ENCODE results near the gene DARS1.

Gene DARS1

GRCh38 chr2:135948642-135949355 lies 36.6 kb downstream of the DARS1 start:
- Mint-ChIP-seq H3K36me3 (peaks cover 73% of the 10 kb centered on the region), H3K9me3 (no peaks in the 10 kb centered on the region), H3K27ac (peak overlapping the region; percentile 96), H3K4me1 (peaks cover 48% of the 10 kb centered on the region), H3K4me3 (peak overlapping the region; percentile 62)
- DNase-seq (ENCODE audit: low spot score in 2 of 2) (peak; percentile 8 to 74), ATAC-seq (peak; percentile 90)

- DNase-seq (ENCODE audit: low spot score in 2 of 2) (no peak), ATAC-seq (peak; percentile 3)
- Mint-ChIP-seq H3K4me3 (peak overlapping the region; percentile 62), H3K27ac (peak overlapping the region; percentile 96), H3K9me3 (no peaks in the 10 kb centered on the region), H3K36me3 (peaks cover 74% of the 10 kb centered on the region), H3K4me1 (peaks cover 48% of the 10 kb centered on the region)
These were observed 37.3 kb downstream of the DARS1 start for GRCh38 chr2:135948141-135948540.

GRCh38 chr2:135947483-135947882 lies 37.9 kb downstream of the DARS1 start:
- peaks cover 74% of the 10 kb centered on the region for H3K36me3 Mint-ChIP-seq

GRCh38 chr2:135945526-135945925 lies 39.9 kb downstream of the DARS1 start:
- Mint-ChIP-seq H3K27ac (peak overlapping the region; percentile 46), H3K4me3 (no peak overlapping the region), H3K9me3 (no peaks in the 10 kb centered on the region), H3K36me3 (peaks cover 72% of the 10 kb centered on the region), H3K4me1 (peaks cover 37% of the 10 kb centered on the region)
- DNase-seq (ENCODE audit: low spot score in 2 of 2): no peak
- ATAC-seq: no peak

More at GRCh38 chr2:135947483-135947882, 37.9 kb downstream of the DARS1 start:
- ATAC-seq: peak; percentile 43
- peak overlapping the region; percentile 62 for H3K4me3 Mint-ChIP-seq
- peak overlapping the region; percentile 96 for H3K27ac Mint-ChIP-seq
- H3K9me3 Mint-ChIP-seq: no peaks in the 10 kb centered on the region
- H3K4me1 Mint-ChIP-seq: peaks cover 46% of the 10 kb centered on the region
- DNase-seq (ENCODE audit: low spot score in 2 of 2): no peak

GRCh38 chr2:135944625-135945024 lies 40.8 kb downstream of the DARS1 start:
- H3K4me1 Mint-ChIP-seq: peaks cover 39% of the 10 kb centered on the region
- peaks cover 77% of the 10 kb centered on the region for H3K36me3 Mint-ChIP-seq
- H3K27ac Mint-ChIP-seq: no peak overlapping the region
- ATAC-seq: no peak
- DNase-seq (ENCODE audit: low spot score in 2 of 2): no peak
- H3K4me3 Mint-ChIP-seq: no peak overlapping the region
- H3K9me3 Mint-ChIP-seq: no peaks in the 10 kb centered on the region

- H3K36me3 Mint-ChIP-seq: peaks cover 84% of the 10 kb centered on the region
- no peak overlapping the region for H3K4me3 Mint-ChIP-seq
- no peak for ATAC-seq
- no peak for DNase-seq (ENCODE audit: low spot score in 2 of 2)
- no peak overlapping the region for H3K27ac Mint-ChIP-seq
- peaks cover 45% of the 10 kb centered on the region for H3K4me1 Mint-ChIP-seq
- H3K9me3 Mint-ChIP-seq: no peaks in the 10 kb centered on the region
These were observed 42.3 kb downstream of the DARS1 start for GRCh38 chr2:135942936-135943688.

- no peaks in the 10 kb centered on the region for H3K9me3 Mint-ChIP-seq
- peaks cover 87% of the 10 kb centered on the region for H3K36me3 Mint-ChIP-seq
- peaks cover 53% of the 10 kb centered on the region for H3K4me1 Mint-ChIP-seq
- H3K4me3 Mint-ChIP-seq: no peak overlapping the region
- DNase-seq (ENCODE audit: low spot score in 2 of 2) (no peak), ATAC-seq (peak; percentile 34)
- no peak overlapping the region for H3K27ac Mint-ChIP-seq
These were observed 48.9 kb downstream of the DARS1 start for GRCh38 chr2:135936524-135936923.

- H3K9me3 Mint-ChIP-seq: no peaks in the 10 kb centered on the region
- peaks cover 89% of the 10 kb centered on the region for H3K36me3 Mint-ChIP-seq
- ATAC-seq: no peak
- no peak overlapping the region for H3K27ac Mint-ChIP-seq
- no peak overlapping the region for H3K4me3 Mint-ChIP-seq
- peaks cover 55% of the 10 kb centered on the region for H3K4me1 Mint-ChIP-seq
- DNase-seq (ENCODE audit: low spot score in 2 of 2): no peak
These were observed 49.5 kb downstream of the DARS1 start for GRCh38 chr2:135935914-135936313.

- DNase-seq (ENCODE audit: low spot score in 2 of 2): no peak
- H3K27ac Mint-ChIP-seq: no peak overlapping the region
- no peaks in the 10 kb centered on the region for H3K9me3 Mint-ChIP-seq
- H3K4me1 Mint-ChIP-seq: peaks cover 25% of the 10 kb centered on the region
- peaks cover 92% of the 10 kb centered on the region for H3K36me3 Mint-ChIP-seq
- H3K4me3 Mint-ChIP-seq: no peak overlapping the region
- peak; percentile 48 for ATAC-seq
These were observed 53.5 kb downstream of the DARS1 start for GRCh38 chr2:135931776-135932443.

GRCh38 chr2:135926605-135927004 lies 58.8 kb downstream of the DARS1 start:
- ATAC-seq (no peak), DNase-seq (ENCODE audit: low spot score in 2 of 2) (no peak)
- Mint-ChIP-seq H3K9me3 (no peaks in the 10 kb centered on the region), H3K36me3 (peaks cover 91% of the 10 kb centered on the region), H3K27ac (no peak overlapping the region), H3K4me3 (no peak overlapping the region), H3K4me1 (peaks cover 3% of the 10 kb centered on the region)

GRCh38 chr2:135925571-135925970 lies 59.9 kb downstream of the DARS1 start:
- H3K9me3 Mint-ChIP-seq: no peaks in the 10 kb centered on the region
- H3K4me1 Mint-ChIP-seq: no peaks in the 10 kb centered on the region
- H3K36me3 Mint-ChIP-seq: peaks cover 91% of the 10 kb centered on the region
- H3K4me3 Mint-ChIP-seq: no peak overlapping the region
- no peak overlapping the region for H3K27ac Mint-ChIP-seq
- ATAC-seq: no peak
- DNase-seq (ENCODE audit: low spot score in 2 of 2): no peak

- DNase-seq (ENCODE audit: low spot score in 2 of 2) (no peak), ATAC-seq (peak; percentile 45)
- H3K36me3 Mint-ChIP-seq: peaks cover 87% of the 10 kb centered on the region
These were observed 69.2 kb downstream of the DARS1 start for GRCh38 chr2:135916207-135916606.

GRCh38 chr2:135914485-135914884 lies 70.9 kb downstream of the DARS1 start:
- DNase-seq (ENCODE audit: low spot score in 2 of 2) (no peak), ATAC-seq (no peak)
- Mint-ChIP-seq H3K27ac (no peak overlapping the region), H3K4me3 (no peak overlapping the region), H3K9me3 (no peaks in the 10 kb centered on the region), H3K36me3 (peaks cover 87% of the 10 kb centered on the region), H3K4me1 (no peaks in the 10 kb centered on the region)

More at GRCh38 chr2:135916207-135916606, 69.2 kb downstream of the DARS1 start:
- H3K9me3 Mint-ChIP-seq: no peaks in the 10 kb centered on the region
- H3K4me3 Mint-ChIP-seq: no peak overlapping the region
- no peaks in the 10 kb centered on the region for H3K4me1 Mint-ChIP-seq
- no peak overlapping the region for H3K27ac Mint-ChIP-seq

GRCh38 chr2:135913727-135914365 lies 71.6 kb downstream of the DARS1 start:
- peaks cover 87% of the 10 kb centered on the region for H3K36me3 Mint-ChIP-seq
- H3K27ac Mint-ChIP-seq: no peak overlapping the region
- no peak overlapping the region for H3K4me3 Mint-ChIP-seq
- ATAC-seq: peak; percentile 44
- H3K9me3 Mint-ChIP-seq: no peaks in the 10 kb centered on the region
- no peaks in the 10 kb centered on the region for H3K4me1 Mint-ChIP-seq
- DNase-seq (ENCODE audit: low spot score in 2 of 2): peak; percentile 14 to 64

GRCh38 chr2:135909976-135910375 lies 75.5 kb downstream of the DARS1 start:
- H3K4me1 Mint-ChIP-seq: no peaks in the 10 kb centered on the region
- DNase-seq (ENCODE audit: low spot score in 2 of 2): no peak
- H3K36me3 Mint-ChIP-seq: peaks cover 100% of the 10 kb centered on the region
- H3K27ac Mint-ChIP-seq: no peak overlapping the region
- no peak for ATAC-seq
- no peaks in the 10 kb centered on the region for H3K9me3 Mint-ChIP-seq
- H3K4me3 Mint-ChIP-seq: no peak overlapping the region
